GM12892 (cell line): ENCODE measurements around the gene RPAP3.

ENCODE experiments used
- POLR2A ChIP-seq: IDR thresholded peaks from 2 replicates; pipeline ENCODE4 v1.6.1; 2011; ENCODE audit warnings: low read depth, low read length, control low read depth
- TAF1 ChIP-seq: IDR thresholded peaks from 2 replicates; pipeline ENCODE4 v1.6.1; 2011; ENCODE audit warnings: low read depth, mild to moderate bottlenecking, control low read depth, low read length, borderline replicate concordance

DNA sequence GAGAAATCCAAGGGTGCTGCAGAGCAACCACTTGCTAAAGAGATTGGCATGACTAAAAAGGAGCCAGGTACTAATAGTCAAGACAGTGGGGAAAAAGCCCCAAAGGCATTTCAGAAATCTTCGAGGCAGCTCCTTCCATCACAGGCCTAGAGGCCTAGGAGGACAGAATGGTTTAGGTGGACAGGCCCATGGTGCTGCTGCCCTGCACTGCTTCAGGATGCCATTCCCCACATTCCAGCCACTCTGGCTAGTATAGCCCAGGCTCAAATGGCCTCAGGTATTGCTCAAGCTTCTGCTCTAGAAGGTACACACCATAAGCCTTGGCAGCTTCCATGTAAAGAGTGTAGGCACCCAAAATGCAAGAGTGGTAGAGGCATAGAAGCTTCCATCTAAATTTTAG is 92.9 kb downstream of the RPAP3 start:
- TF ChIP-seq TAF1 = no peak
- no peak for TF ChIP-seq POLR2A
